ENCODE measurements around the gene PTPRF. TPM values are rescaled to one million over a fixed set of nuclear protein-coding genes. Genes with fewer than 3 reads are reported as not detected.
A peak's percentile ranks its signal among the peaks of the same experiment; 100 is the strongest.
"Not testable (repeated sequence)": the region's sequence is repeated elsewhere in the genome, so short reads cannot be mapped to it uniquely, and the experiment has no call there.

Gene PTPRF
- total RNA-seq, 2 donors from 2014 or later, result 0.33 to 1.3 TPM

DNA sequence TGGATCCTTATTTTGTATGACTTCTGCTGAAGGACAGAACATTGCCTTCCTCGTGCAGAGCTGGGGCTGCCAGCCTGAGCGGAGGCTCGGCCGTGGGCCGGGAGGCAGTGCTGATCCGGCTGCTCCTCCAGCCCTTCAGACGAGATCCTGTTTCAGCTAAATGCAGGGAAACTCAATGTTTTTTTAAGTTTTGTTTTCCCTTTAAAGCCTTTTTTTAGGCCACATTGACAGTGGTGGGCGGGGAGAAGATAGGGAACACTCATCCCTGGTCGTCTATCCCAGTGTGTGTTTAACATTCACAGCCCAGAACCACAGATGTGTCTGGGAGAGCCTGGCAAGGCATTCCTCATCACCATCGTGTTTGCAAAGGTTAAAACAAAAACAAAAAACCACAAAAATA lies 91.8 kb downstream of the PTPRF start:
- no peaks in the 10 kb centered on the region for H3K9me3 Mint-ChIP-seq
- DNase-seq (ENCODE audit: low spot score) (no peak), ATAC-seq (no peak)
- peaks cover 0 to 9% of the 10 kb centered on the region in 2 donors for H3K27me3 Mint-ChIP-seq
- H3K4me1 Mint-ChIP-seq (ENCODE audit: low read depth in 2 of 2), result no peaks in the 10 kb centered on the region
- H3K4me3 Mint-ChIP-seq, result no peak overlapping the region
- no peak overlapping the region for H3K27ac Mint-ChIP-seq
- H3K36me3 Mint-ChIP-seq, result no peaks in the 10 kb centered on the region

GRCh38 chr1:43622901-43623780 lies 92.5 kb downstream of the PTPRF start:
- ATAC-seq (no peak), DNase-seq (ENCODE audit: low spot score) (no peak)
- Mint-ChIP-seq H3K9me3 (no peaks in the 10 kb centered on the region), H3K4me1 (ENCODE audit: low read depth in 2 of 2) (no peaks in the 10 kb centered on the region), H3K4me3 (no peak overlapping the region), H3K27ac (no peak overlapping the region), H3K36me3 (no peaks in the 10 kb centered on the region), H3K27me3 (peaks cover 0 to 9% of the 10 kb centered on the region in 2 donors)

GRCh38 chr1:43625063-43625780 lies 94.5 kb downstream of the PTPRF start:
- no peak overlapping the region for H3K4me3 Mint-ChIP-seq
- ATAC-seq, result no peak
- no peak for DNase-seq (ENCODE audit: low spot score)
- no peaks in the 10 kb centered on the region for H3K4me1 Mint-ChIP-seq (ENCODE audit: low read depth in 2 of 2)
- no peaks in the 10 kb centered on the region for H3K36me3 Mint-ChIP-seq
- no peaks in the 10 kb centered on the region for H3K9me3 Mint-ChIP-seq
- H3K27ac Mint-ChIP-seq, result no peak overlapping the region
- peaks cover 0 to 11% of the 10 kb centered on the region in 2 donors for H3K27me3 Mint-ChIP-seq

- Mint-ChIP-seq H3K4me1 (ENCODE audit: low read depth in 2 of 2) (no peaks in the 10 kb centered on the region), H3K27ac (no peak overlapping the region), H3K4me3 (no peak overlapping the region), H3K9me3 (no peaks in the 10 kb centered on the region), H3K27me3 (peaks cover 7 to 14% of the 10 kb centered on the region in 2 donors), H3K36me3 (no peaks in the 10 kb centered on the region)
- no peak for ATAC-seq
- no peak for DNase-seq (ENCODE audit: low spot score)
These were observed 101.5 kb downstream of the PTPRF start for GRCh38 chr1:43632135-43632670.

- H3K27me3 Mint-ChIP-seq, result peaks cover 7 to 14% of the 10 kb centered on the region in 2 donors
- no peak overlapping the region for H3K4me3 Mint-ChIP-seq
- no peaks in the 10 kb centered on the region for H3K36me3 Mint-ChIP-seq
- H3K27ac Mint-ChIP-seq, result no peak overlapping the region
- H3K9me3 Mint-ChIP-seq, result no peaks in the 10 kb centered on the region
- no peaks in the 10 kb centered on the region for H3K4me1 Mint-ChIP-seq (ENCODE audit: low read depth in 2 of 2)
- DNase-seq (ENCODE audit: low spot score) (no peak), ATAC-seq (no peak)
These were observed 104.0 kb downstream of the PTPRF start for GRCh38 chr1:43634721-43635120.

- H3K4me1 Mint-ChIP-seq (ENCODE audit: low read depth in 2 of 2), result no peaks in the 10 kb centered on the region
- H3K36me3 Mint-ChIP-seq, result no peaks in the 10 kb centered on the region
- no peak overlapping the region for H3K4me3 Mint-ChIP-seq
- no peak for ATAC-seq
- no peak overlapping the region for H3K27ac Mint-ChIP-seq
- no peaks in the 10 kb centered on the region for H3K9me3 Mint-ChIP-seq
- DNase-seq (ENCODE audit: low spot score), result no peak
- peaks cover 2 to 7% of the 10 kb centered on the region in 2 donors for H3K27me3 Mint-ChIP-seq
These were observed 105.4 kb downstream of the PTPRF start for GRCh38 chr1:43636006-43636641.

DNA sequence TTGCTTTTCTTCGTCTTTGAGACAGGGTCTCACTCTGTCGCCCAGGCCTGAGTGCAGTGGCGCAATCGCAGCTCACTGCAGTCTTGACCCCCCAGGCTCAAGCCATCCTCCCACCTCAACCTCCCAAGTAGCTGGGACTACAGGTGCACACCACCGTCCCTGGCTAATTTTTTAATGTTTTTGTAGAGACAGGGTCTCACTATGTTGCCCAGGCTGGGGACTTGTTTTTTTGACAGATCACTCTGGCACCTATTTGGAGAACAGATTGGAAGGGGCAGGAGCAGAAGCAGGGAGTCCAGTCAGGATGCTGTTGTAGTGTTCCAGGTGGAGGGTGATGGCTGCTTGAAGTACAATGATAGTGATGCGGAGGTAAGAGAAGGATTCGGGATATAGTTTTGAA lies 106.6 kb downstream of the PTPRF start:
- H3K9me3 Mint-ChIP-seq, result no peaks in the 10 kb centered on the region
- H3K4me1 Mint-ChIP-seq (ENCODE audit: low read depth in 2 of 2), result no peaks in the 10 kb centered on the region
- DNase-seq (ENCODE audit: low spot score) (no peak), ATAC-seq (no peak)
- no peak overlapping the region for H3K27ac Mint-ChIP-seq
- no peaks in the 10 kb centered on the region for H3K36me3 Mint-ChIP-seq
- no peak overlapping the region for H3K4me3 Mint-ChIP-seq
- peaks cover 2 to 7% of the 10 kb centered on the region in 2 donors for H3K27me3 Mint-ChIP-seq

DNA sequence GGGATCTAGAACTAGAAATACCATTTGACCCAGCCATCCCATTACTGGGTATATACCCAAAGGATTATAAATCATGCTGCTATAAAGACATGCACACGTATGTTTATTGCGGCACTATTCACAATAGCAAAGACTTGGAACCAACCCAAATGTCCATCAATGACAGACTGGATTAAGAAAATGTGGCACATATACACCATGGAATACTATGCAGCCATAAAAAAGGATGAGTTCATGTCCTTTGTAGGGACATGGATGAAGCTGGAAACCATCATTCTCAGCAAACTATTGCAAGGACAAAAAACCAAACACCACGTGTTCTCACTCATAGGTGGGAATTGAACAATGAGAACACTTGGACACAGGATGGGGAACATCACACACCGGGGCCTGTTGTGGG lies 107.7 kb downstream of the PTPRF start:
- not testable (repeated sequence) for H3K4me1 Mint-ChIP-seq (ENCODE audit: low read depth in 2 of 2); H3K9me3 Mint-ChIP-seq; DNase-seq (ENCODE audit: low spot score); H3K27ac Mint-ChIP-seq; ATAC-seq; H3K27me3 Mint-ChIP-seq; H3K36me3 Mint-ChIP-seq; H3K4me3 Mint-ChIP-seq

DNA sequence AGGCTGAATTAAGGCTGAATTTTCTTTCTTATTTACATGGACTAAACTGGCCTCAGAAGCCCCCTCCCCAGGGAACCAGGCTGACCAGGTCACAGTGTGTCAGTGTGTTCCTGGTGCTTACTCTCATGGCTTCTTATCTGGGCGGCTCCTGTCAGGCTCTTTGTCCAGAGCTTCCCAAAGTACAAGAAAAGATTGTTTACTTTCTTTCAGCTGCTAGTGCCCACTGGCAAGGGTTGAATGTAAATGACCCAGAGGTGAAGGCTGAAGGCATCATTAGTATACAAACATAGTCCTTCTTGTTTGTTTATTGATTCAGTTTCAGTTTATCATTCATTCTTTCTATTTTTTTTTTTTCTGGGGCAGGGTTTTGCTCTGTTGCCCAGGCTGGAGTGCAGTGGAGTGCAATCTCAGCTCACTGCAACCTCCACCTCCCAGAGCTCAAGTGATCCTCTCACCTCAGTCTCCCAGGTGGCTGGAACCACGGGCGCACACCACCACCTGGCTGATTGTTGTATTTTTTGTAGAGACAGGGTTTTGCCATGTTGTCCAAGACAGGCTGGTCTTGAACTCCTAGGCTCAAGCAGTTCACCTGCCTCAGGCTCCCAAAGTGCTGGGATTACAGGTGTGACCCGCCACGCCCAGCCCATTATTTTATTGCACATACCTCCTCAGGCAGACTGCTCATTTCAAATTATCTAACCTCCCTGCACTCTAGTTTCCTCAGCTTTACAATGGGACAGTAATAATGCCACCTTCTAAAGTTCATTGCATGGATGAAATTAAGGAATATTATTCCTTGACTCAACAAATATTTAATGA lies 109.5 kb downstream of the PTPRF start:
- Mint-ChIP-seq H3K9me3 (no peaks in the 10 kb centered on the region), H3K36me3 (no peaks in the 10 kb centered on the region), H3K27ac (no peak overlapping the region), H3K4me3 (no peak overlapping the region), H3K4me1 (ENCODE audit: low read depth in 2 of 2) (no peaks in the 10 kb centered on the region), H3K27me3 (peaks cover 4 to 5% of the 10 kb centered on the region in 2 donors)
- ATAC-seq, result no peak
- DNase-seq (ENCODE audit: low spot score), result no peak

GRCh38 chr1:43644558-43644957 lies 113.9 kb downstream of the PTPRF start:
- H3K4me1 Mint-ChIP-seq (ENCODE audit: low read depth in 2 of 2), result peaks cover 4 to 5% of the 10 kb centered on the region in 2 donors
- H3K36me3 Mint-ChIP-seq, result no peaks in the 10 kb centered on the region
- peaks cover 5 to 7% of the 10 kb centered on the region in 2 donors for H3K27me3 Mint-ChIP-seq
- DNase-seq (ENCODE audit: low spot score) (no peak), ATAC-seq (no peak)
- no peak overlapping the region for H3K4me3 Mint-ChIP-seq
- H3K27ac Mint-ChIP-seq, result no peak overlapping the region
- no peaks in the 10 kb centered on the region for H3K9me3 Mint-ChIP-seq

DNA sequence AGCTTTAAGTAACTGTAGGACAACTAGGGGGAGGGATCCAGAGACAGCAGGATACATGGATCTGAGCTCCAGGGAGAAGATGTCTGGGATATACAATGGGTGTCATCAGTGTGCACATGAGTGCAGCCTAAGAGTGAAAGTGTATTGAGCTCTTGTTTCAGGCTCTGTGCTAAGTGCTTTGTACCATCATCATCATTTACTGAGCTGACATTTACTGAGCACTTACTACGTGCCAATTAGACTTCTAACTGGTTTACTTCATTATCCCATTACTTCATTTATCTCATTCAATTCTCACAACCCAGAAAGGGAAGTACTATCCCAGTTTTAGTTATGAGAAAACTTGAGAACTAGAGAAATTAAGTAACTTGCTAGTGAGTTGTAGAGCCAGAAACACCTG lies 114.8 kb downstream of the PTPRF start:
- H3K4me3 Mint-ChIP-seq, result no peak overlapping the region

GRCh38 chr1:43647331-43647730 lies 116.6 kb downstream of the PTPRF start:
- not testable (repeated sequence) for H3K36me3 Mint-ChIP-seq; DNase-seq (ENCODE audit: low spot score); H3K27me3 Mint-ChIP-seq; H3K4me3 Mint-ChIP-seq; H3K27ac Mint-ChIP-seq; ATAC-seq; H3K9me3 Mint-ChIP-seq
- peaks cover 18 to 25% of the 10 kb centered on the region in 2 donors for H3K4me1 Mint-ChIP-seq (ENCODE audit: low read depth in 2 of 2)

More for the DNA sequence above, 114.8 kb downstream of the PTPRF start:
- peaks cover 5 to 7% of the 10 kb centered on the region in 2 donors for H3K27me3 Mint-ChIP-seq
- DNase-seq (ENCODE audit: low spot score), result no peak
- peaks cover 7 to 10% of the 10 kb centered on the region in 2 donors for H3K4me1 Mint-ChIP-seq (ENCODE audit: low read depth in 2 of 2)
- H3K27ac Mint-ChIP-seq, result no peak overlapping the region
- ATAC-seq, result no peak
- H3K36me3 Mint-ChIP-seq, result no peaks in the 10 kb centered on the region
- H3K9me3 Mint-ChIP-seq, result no peaks in the 10 kb centered on the region

- Mint-ChIP-seq H3K27ac (peak overlapping the region; percentile 21 to 88), H3K9me3 (no peaks in the 10 kb centered on the region), H3K4me3 (peak overlapping the region; percentile 92), H3K27me3 (peaks cover 3 to 5% of the 10 kb centered on the region in 2 donors), H3K4me1 (ENCODE audit: low read depth in 2 of 2) (peaks cover 21 to 30% of the 10 kb centered on the region in 2 donors), H3K36me3 (peaks cover 5% of the 10 kb centered on the region)
- DNase-seq (ENCODE audit: low spot score) (no peak), ATAC-seq (no peak)
These were observed 117.7 kb downstream of the PTPRF start for GRCh38 chr1:43648221-43648847.
